K562 (cell line): ENCODE measurements around the gene KIF17. TPM values are rescaled to one million over a fixed set of nuclear protein-coding genes. Genes with fewer than 3 reads are reported as not detected.

Experiments
- ADNP ChIP-seq: fragments of 200-800 bp; sonication (Bioruptor generic); IDR thresholded peaks from 2 replicates; pipeline ENCODE4 v1.6.1; 2016; ENCODE audit warnings: missing genetic modification characterization, missing compliant biosample characterization
- E2F4 ChIP-seq: sonication (generic); formaldehyde crosslinking; IDR thresholded peaks from 2 replicates; pipeline ENCODE4 v1.8.0; 2022; ENCODE audit warnings: mild to moderate bottlenecking, low read depth, missing genetic modification reagents
- FOXA1 ChIP-seq: fragments of 450-650 bp; IDR thresholded peaks from 2 replicates; pipeline ENCODE4 v1.6.1; 2016; ENCODE audit warnings: mild to moderate bottlenecking, borderline replicate concordance
- FOXP1 ChIP-seq: sonication (generic); formaldehyde crosslinking; IDR thresholded peaks from 2 replicates; pipeline ENCODE4 v1.8.0; 2022; ENCODE audit warnings: mild to moderate bottlenecking, missing genetic modification reagents
- FOXP4 ChIP-seq: sonication (generic); formaldehyde crosslinking; IDR thresholded peaks from 2 replicates; pipeline ENCODE4 v1.8.0; 2022; ENCODE audit warnings: mild to moderate bottlenecking, missing genetic modification reagents, borderline replicate concordance
- PHTF2 ChIP-seq: fragments of 250-450 bp; sonication (Bioruptor Pico); IDR thresholded peaks from 2 replicates; pipeline ENCODE4 v1.5.0; 2021; ENCODE audit warnings: mild to moderate bottlenecking
- PRMT5 ChIP-seq: sonication (generic); formaldehyde crosslinking; IDR thresholded peaks from 2 replicates; pipeline ENCODE4 v1.5.0; 2020; ENCODE audit warnings: missing genetic modification reagents
- RAD21 ChIP-seq, 2 experiments: fragments of 250-450 bp in 1 of 2; fragments of 450-650 bp in 1 of 2; sonication (Bioruptor Pico) in 1 of 2; formaldehyde crosslinking in 1 of 2; IDR thresholded peaks in 1 of 2; conservative IDR thresholded peaks in 1 of 2; 2 replicates each; pipeline versions ENCODE4 v1.4.0 to v1.8.0; 2020 to 2022; ENCODE audit warnings: mild to moderate bottlenecking in 2 of 2, moderate library complexity in 1 of 2
- RERE ChIP-seq: sonication (generic); formaldehyde crosslinking; IDR thresholded peaks from 2 replicates; pipeline ENCODE4 v1.8.0; 2023; ENCODE audit warnings: missing genetic modification reagents, mild to moderate bottlenecking, borderline replicate concordance
- USF1 ChIP-seq: sonication (generic); formaldehyde crosslinking; IDR thresholded peaks from 2 replicates; pipeline ENCODE4 v1.9.0; 2022; ENCODE audit warnings: mild to moderate bottlenecking, missing genetic modification reagents
- ZBTB33 ChIP-seq: sonication (generic); formaldehyde crosslinking; IDR thresholded peaks from 2 replicates; pipeline ENCODE4 v1.8.1; 2023; ENCODE audit warnings: mild to moderate bottlenecking, missing genetic modification reagents
- ZNF695 ChIP-seq: fragments of 450-650 bp; formaldehyde crosslinking; IDR thresholded peaks from 2 replicates; pipeline ENCODE4 v1.4.0; 2020; ENCODE audit warnings: mild to moderate bottlenecking, moderate library complexity
- polyA plus RNA-seq, 8 experiments: library from polyadenylated mRNA; depleted of rRNA in 4 of 8; stranded (reverse) in 5 of 8; unstranded in 3 of 8; fragments of >200 nt; fragmentation: Nextera tagmentation in 2 of 8; fragmentation: Illumina TruSeq in 1 of 8; extraction: Ambion mirVana in 2 of 8; extraction: Trizol in 1 of 8; gene quantifications; 2 replicates each; pipeline versions ENCODE4 v1.2.1 to v1.2.3, GENCODE V29; 2011 to 2014; ENCODE audit warnings: inconsistent platforms in 1 of 8, missing spikeins in 1 of 8
- total RNA-seq, 7 experiments: library from RNA; depleted of rRNA in 6 of 7; stranded (reverse); fragments of >200 nt in 6 of 7; fragmentation: Illumina TruSeq in 2 of 7; extraction: Trizol in 2 of 7; gene quantifications; 2 replicates each; pipeline versions ENCODE4 v1.2.1 to v1.2.3, GENCODE V29; 2011 to 2021; ENCODE audit warnings: low replicate concordance in 1 of 7

Gene KIF17
- total and polyA plus RNA-seq, 9 of the 15 experiments (the other 6 are each of a cell fraction or from before 2014, with no cell fraction given) = 0.04 to 0.47 (median 0.18) TPM; not detected in 5

GRCh38 chr1:20725189-20726117 lies 7.6 kb upstream of the KIF17 start (continued):
- peak; percentile 63; the same call in 1 of the 2 replicates for TF ChIP-seq FOXP1 (CRISPR knock-in tag)
- peak; percentile 97; the same call in 1 of the 2 replicates for TF ChIP-seq FOXP4
- no peak for TF ChIP-seq ADNP (tag)
- TF ChIP-seq ZNF695 (CRISPR knock-in tag) = no peak
- TF ChIP-seq RAD21 (CRISPR knock-in tag; conservative IDR thresholded peaks at IDR 0.05 in 1 of 2, IDR thresholded peaks at IDR 0.05 in 1 of 2) = no peak
- peak; percentile 68; the same call in 1 of the 2 replicates for TF ChIP-seq PRMT5 (CRISPR knock-in tag)
- TF ChIP-seq ZBTB33 (CRISPR knock-in tag) = peak; percentile 57; the same call in 1 of the 2 replicates
- no peak for TF ChIP-seq FOXA1
- TF ChIP-seq USF1 (CRISPR knock-in tag) = peak; percentile 70
- TF ChIP-seq E2F4 (CRISPR knock-in tag) = peak; percentile 45; the same call in 1 of the 2 replicates
- no peak for TF ChIP-seq PHTF2
- TF ChIP-seq RERE (CRISPR knock-in tag) = 0 out of 2 replicates have a peak, but pooled peaks have one; percentile 37
